HG02763 (cell line): Measurements from ENCODE around the gene SLC2A4RG.

ENCODE experiments used
- ATAC-seq: cut with Tn5 transposase; IDR thresholded peaks from one replicate; pipeline ENCODE4 v1.9.1; 2021; ENCODE audit warnings: mild to moderate bottlenecking, moderate library complexity; ENCODE audit not compliant: unreplicated experiment

Gene SLC2A4RG

GRCh38 chr20:63738687-63739129 lies 868 bp upstream of the SLC2A4RG start:
- no peak for ATAC-seq

- ATAC-seq = peak; percentile 13
Measured at GRCh38 chr20:63740070-63740626, 572 bp downstream of the SLC2A4RG start.

GRCh38 chr20:63740627-63741353 lies 1.2 kb downstream of the SLC2A4RG start:
- ATAC-seq = no peak

GRCh38 chr20:63741354-63741675 lies 1.7 kb downstream of the SLC2A4RG start:
- no peak for ATAC-seq

DNA sequence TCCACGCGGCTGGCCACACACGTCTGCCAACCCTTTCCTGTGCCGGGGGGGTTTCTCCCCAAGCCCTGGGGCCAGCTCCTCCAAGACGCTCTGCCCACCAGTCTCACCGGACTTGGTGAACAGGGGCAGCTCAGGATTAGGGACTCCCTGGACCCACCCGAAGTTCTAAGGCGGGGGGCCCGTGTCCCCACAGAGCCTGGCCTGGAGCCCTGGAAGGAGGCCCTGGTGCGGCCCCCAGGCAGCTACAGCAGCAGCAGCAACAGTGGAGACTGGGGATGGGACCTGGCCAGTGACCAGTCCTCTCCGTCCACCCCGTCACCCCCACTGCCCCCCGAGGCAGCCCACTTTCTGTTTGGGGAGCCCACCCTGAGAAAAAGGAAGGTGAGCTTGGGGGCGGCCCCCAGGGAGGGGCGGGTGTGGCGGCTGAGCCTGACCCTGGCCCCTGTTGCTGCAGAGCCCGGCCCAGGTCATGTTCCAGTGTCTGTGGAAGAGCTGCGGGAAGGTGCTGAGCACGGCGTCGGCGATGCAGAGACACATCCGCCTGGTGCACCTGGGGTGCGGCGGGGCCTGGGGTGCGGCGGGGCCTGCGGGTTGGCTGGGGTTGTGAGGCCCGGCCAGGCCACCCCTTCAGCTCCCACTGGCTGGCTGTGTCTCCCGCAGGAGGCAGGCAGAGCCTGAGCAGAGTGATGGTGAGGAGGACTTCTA lies 2.3 kb downstream of the SLC2A4RG start:
- ATAC-seq = no peak

- no peak for ATAC-seq
Measured at GRCh38 chr20:63742381-63743024, 2.9 kb downstream of the SLC2A4RG start.

DNA sequence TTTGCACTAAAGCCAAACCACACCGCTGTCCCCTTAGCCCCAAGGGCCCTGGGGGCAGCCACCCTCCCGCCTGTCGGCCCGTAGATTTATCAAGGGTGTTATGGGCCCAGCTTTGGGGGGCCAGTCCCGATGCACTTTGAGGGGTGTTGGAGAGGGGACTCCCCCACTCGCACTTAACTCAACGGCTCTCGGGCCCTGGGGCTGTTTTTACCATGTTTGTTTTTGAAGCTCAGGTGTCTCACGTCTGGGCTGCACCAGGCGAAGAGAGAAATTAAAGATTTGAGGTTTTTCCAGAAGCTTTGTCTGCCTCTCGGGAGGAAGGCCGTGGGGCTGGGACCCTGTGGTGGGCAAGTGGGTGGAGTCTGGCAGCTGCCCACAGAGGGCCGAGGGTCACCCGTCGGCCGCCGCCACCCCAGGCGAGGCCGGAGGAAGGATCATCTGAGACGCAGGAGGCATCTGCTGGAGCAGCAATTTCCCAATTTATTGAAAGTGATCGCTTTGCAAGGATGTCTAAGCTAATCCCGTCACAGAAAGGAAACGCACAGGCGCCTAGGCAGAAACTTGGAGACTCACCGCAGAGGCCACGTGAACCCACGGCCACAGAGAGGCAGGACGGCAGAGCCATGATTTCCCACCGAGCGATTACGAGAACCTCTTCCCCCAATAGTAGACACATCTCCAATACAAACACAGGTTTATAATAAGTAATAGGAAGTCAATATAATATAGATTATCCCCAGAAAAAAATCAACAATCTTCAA lies 3.8 kb downstream of the SLC2A4RG start:
- ATAC-seq = no peak

- ATAC-seq = no peak
Measured at GRCh38 chr20:63744158-63744557, 4.6 kb downstream of the SLC2A4RG start.

DNA sequence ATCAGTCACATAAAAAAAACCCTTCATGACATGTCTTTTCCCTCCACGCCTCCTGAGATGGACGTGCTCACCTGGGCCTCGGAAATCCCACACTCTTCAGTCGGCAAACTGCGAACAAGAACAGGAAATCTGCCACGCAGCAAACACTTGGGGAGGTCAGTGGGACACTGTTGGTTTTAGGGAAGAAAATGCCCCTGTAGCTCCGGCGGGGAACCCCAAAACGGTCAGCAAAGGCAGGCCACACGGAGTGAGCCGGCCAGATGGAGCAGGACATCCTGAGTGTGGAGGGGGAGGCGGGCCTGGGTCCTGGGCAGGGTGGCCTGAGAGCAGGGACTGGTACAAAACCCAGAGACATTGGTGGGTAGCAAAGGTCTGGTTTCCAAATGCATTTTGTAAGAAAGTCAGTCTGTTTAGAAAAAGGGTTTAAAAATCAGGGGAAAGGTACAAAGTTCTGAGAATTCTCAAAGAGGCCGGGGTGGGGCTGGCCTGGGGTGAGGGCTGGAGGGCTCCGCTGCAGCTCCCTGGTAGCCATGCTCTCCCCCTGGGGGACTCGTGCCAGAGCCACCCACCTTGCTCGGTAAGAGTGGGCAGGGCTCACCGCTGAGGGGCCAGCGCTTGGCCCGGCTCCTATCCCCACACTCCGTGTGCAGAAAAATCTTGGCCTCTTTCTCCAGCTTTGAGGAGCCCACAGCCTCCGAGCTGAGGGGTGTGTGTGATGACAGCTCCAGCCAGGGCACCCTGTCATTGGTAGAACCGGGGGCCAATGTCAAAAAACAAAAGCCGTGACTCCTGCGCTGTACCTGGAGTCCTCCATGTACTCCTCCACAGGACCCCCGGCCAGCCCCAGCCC lies 5.2 kb downstream of the SLC2A4RG start:
- ATAC-seq = no peak

- ATAC-seq = no peak
Measured at GRCh38 chr20:63745424-63745805, 5.8 kb downstream of the SLC2A4RG start.

DNA sequence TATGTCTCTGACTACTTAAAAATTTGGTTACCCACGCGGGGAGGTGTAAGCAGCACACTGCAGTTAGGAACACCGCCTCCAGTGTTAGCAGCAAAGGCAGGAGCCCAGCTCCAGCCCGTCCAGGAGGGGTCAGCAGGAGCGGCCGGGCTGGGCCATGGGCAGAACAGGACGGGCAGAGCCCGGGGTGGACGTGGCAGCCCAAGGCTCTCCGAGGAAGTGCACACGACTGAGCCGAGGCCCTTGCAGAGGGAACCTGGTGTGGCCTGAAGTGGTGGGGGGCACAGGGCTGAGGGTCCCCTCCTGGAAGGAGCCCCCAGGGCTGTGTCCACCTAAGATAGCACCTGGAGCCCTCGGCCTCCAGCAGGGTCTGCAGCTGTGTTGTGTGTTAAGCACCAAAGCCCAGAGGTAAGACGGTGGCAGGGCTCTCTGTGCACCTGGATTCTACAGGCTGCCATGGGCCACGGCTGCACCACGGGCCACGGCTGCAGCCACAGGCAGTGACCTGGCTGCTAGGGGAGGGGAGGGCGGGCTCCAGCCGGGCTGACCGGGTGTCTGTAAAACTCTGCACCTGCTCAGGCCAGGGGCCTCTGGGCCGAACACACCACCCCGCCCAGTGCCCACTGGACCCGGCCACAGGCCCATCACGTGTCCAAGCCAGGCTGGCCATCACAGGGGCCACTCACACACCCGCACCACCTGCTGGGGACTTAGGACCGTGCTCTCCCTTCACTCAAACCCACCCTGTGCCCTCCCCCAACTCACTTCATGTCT lies 6.6 kb downstream of the SLC2A4RG start:
- ATAC-seq = no peak

- ATAC-seq = no peak
Measured at GRCh38 chr20:63746751-63747315, 7.3 kb downstream of the SLC2A4RG start.

DNA sequence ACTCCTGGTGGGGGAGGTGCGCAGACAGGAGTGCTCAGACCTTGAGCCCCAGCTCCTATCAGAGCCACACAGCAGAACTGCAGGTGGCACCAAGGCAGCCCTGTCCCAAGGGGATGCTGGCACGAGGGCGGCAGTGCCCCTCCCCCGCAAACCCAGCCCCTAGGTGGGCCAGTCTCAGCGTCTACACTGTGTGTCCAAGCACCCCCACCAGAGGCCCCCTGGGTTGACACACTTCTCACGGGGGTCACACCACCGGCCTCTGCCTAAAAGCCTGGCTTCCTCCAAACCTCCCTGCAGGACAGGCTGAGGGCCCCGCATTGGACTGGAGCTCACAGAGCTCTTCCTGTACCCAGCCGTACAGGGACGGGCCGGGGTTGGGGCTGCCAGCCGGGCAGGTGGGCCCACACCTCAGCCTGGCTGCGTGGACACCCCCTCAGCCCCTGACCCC lies 8.1 kb downstream of the SLC2A4RG start:
- ATAC-seq = no peak

GRCh38 chr20:63748070-63748933 lies 8.7 kb downstream of the SLC2A4RG start:
- ATAC-seq = no peak

GRCh38 chr20:63748934-63749270 lies 9.3 kb downstream of the SLC2A4RG start:
- ATAC-seq = no peak

- no peak for ATAC-seq
Measured at GRCh38 chr20:63749597-63750508, 10.3 kb downstream of the SLC2A4RG start.

- no peak for ATAC-seq
Measured at GRCh38 chr20:63750807-63751470, 11.4 kb downstream of the SLC2A4RG start.
